GM23338 (cell line): ENCODE results near the gene OR10J4. TPM values are rescaled to one million over a fixed set of nuclear protein-coding genes. Genes with fewer than 3 reads are reported as not detected.

ENCODE experiments used
- ATAC-seq: fragments of 200-7000 bp; cut with Tn5 transposase; 3 replicates; pipeline ENCODE4 v1.9.1; 2020
- DNase-seq: peaks from one replicate; pipeline ENCODE4 v3.0.0-alpha.2; 2015; ENCODE audit warnings: low spot score
- H2AFZ ChIP-seq: fragments of 200-600 bp; sonication (generic); 2 replicates; pipeline ENCODE4 v1.8.0; 2016; ENCODE audit warnings: antibody characterized with exemption, mild to moderate bottlenecking, moderate library complexity
- H3F3A ChIP-seq: fragments of 200-600 bp; sonication (generic); replicated peaks from 2 replicates; pipeline ENCODE4 v1.8.0; 2017; ENCODE audit warnings: antibody characterized with exemption, mixed run types, low read depth
- H3K27ac ChIP-seq: fragments of 200-600 bp; sonication (generic); 2 replicates; pipeline ENCODE4 v1.6.1; 2016; ENCODE audit warnings: low read depth
- H3K27me3 ChIP-seq: fragments of 200-600 bp; sonication (generic); 2 replicates; pipeline ENCODE4 v1.8.0; 2016; ENCODE audit warnings: mild to moderate bottlenecking, mixed run types, moderate library complexity; ENCODE audit not compliant: insufficient read depth
- H3K36me3 ChIP-seq: fragments of 200-600 bp; sonication (generic); 2 replicates; pipeline ENCODE4 v1.8.0; 2016; ENCODE audit warnings: mild to moderate bottlenecking; ENCODE audit not compliant: insufficient read depth
- H3K4me1 ChIP-seq: fragments of 200-600 bp; sonication (generic); 2 replicates; pipeline ENCODE4 v1.8.0; 2016; ENCODE audit warnings: mild to moderate bottlenecking, moderate library complexity; ENCODE audit not compliant: insufficient read depth
- H3K4me2 ChIP-seq: fragments of 200-600 bp; sonication (generic); 2 replicates; pipeline ENCODE4 v1.7.1; 2017; ENCODE audit warnings: mixed run types
- H3K4me3 ChIP-seq: fragments of 200-600 bp; sonication (generic); 2 replicates; pipeline ENCODE4 v1.6.1; 2016; ENCODE audit warnings: mixed run types
- H3K79me2 ChIP-seq: fragments of 200-600 bp; sonication (generic); replicated peaks from 2 replicates; pipeline ENCODE4 v1.8.0; 2017; ENCODE audit warnings: mild to moderate bottlenecking; ENCODE audit not compliant: insufficient read depth
- H3K9me2 ChIP-seq: fragments of 200-600 bp; sonication (generic); 2 replicates; pipeline ENCODE4 v1.8.0; 2017; ENCODE audit not compliant: insufficient read depth
- H4K20me1 ChIP-seq: fragments of 200-600 bp; sonication (generic); replicated peaks from 2 replicates; pipeline ENCODE4 v1.8.0; 2017; ENCODE audit warnings: mild to moderate bottlenecking; ENCODE audit not compliant: insufficient read depth
- H3K27ac Mint-ChIP-seq: 2 replicates; pipeline ENCODE4 v1.8.0; 2020; ENCODE audit warnings: inconsistent platforms, mild to moderate bottlenecking, moderate library complexity, mixed read lengths
- H3K27me3 Mint-ChIP-seq: 3 replicates; pipeline ENCODE4 v1.8.0; 2022; ENCODE audit warnings: low read depth, mild to moderate bottlenecking, moderate library complexity, mixed read lengths, inconsistent platforms; ENCODE audit not compliant: insufficient read depth, poor library complexity
- H3K36me3 Mint-ChIP-seq: 3 replicates; pipeline ENCODE4 v1.8.0; 2021; ENCODE audit warnings: low read depth, mild to moderate bottlenecking, inconsistent platforms, moderate library complexity, mixed read lengths
- H3K4me1 Mint-ChIP-seq: 3 replicates; pipeline ENCODE4 v1.8.0; 2020; ENCODE audit warnings: mild to moderate bottlenecking, inconsistent platforms, mixed read lengths
- H3K4me3 Mint-ChIP-seq: 3 replicates; pipeline ENCODE4 v1.8.0; 2021; ENCODE audit warnings: moderate library complexity, mild to moderate bottlenecking, inconsistent platforms, mixed read lengths
- H3K9me3 Mint-ChIP-seq: 3 replicates; pipeline ENCODE4 v1.8.0; 2020; ENCODE audit warnings: moderate library complexity, mild to moderate bottlenecking, inconsistent platforms, mixed read lengths
- CREB1 ChIP-seq: fragments of 250-450 bp; sonication (Bioruptor Pico); IDR thresholded peaks from 2 replicates; pipeline ENCODE4 v1.5.0; 2020; ENCODE audit warnings: low read depth, mild to moderate bottlenecking, moderate library complexity
- EZH2 ChIP-seq: fragments of 200-600 bp; sonication (generic); IDR thresholded peaks from one replicate; pipeline ENCODE4 v1.8.0; 2017; ENCODE audit warnings: antibody characterized with exemption, mild to moderate bottlenecking, low read depth; ENCODE audit not compliant: unreplicated experiment
- EZH2phosphoT487 ChIP-seq: fragments of 200-600 bp; sonication (generic); IDR thresholded peaks from one replicate; pipeline ENCODE4 v1.8.1; 2018; ENCODE audit warnings: antibody characterized with exemption; ENCODE audit not compliant: unreplicated experiment
- JUNB ChIP-seq: IDR thresholded peaks from one replicate; pipeline ENCODE4 v1.6.1; 2016; ENCODE audit warnings: antibody characterized with exemption; ENCODE audit not compliant: unreplicated experiment
- NANOG ChIP-seq: IDR thresholded peaks from 2 replicates; pipeline ENCODE4 v1.6.1; 2016; ENCODE audit warnings: antibody characterized with exemption, borderline replicate concordance
- POLR2AphosphoS5 ChIP-seq: IDR thresholded peaks from 2 replicates; pipeline ENCODE4 v1.6.1; 2016; ENCODE audit warnings: antibody characterized with exemption, low read depth
- STAT1 ChIP-seq: IDR thresholded peaks from one replicate; pipeline ENCODE4 v1.6.1; 2016; ENCODE audit warnings: antibody characterized with exemption; ENCODE audit not compliant: unreplicated experiment
- ZNF114 ChIP-seq: fragments of 250-450 bp; sonication (Bioruptor Pico); IDR thresholded peaks from 2 replicates; pipeline ENCODE4 v1.5.0; 2020; ENCODE audit warnings: mild to moderate bottlenecking, moderate library complexity
- ZNF331 ChIP-seq: fragments of 250-450 bp; sonication (Bioruptor Pico); IDR thresholded peaks from 2 replicates; pipeline ENCODE4 v1.5.0; 2020; ENCODE audit warnings: low read depth, mild to moderate bottlenecking, moderate library complexity
- polyA plus RNA-seq: library from polyadenylated mRNA; unstranded; fragments of >200 nt; fragmentation: Nextera tagmentation; extraction: Ambion mirVana; gene quantifications from 2 replicates; pipeline ENCODE4 v1.2.1, GENCODE V29; 2016
- total RNA-seq: library from RNA; depleted of rRNA; stranded (reverse); fragments of >200 nt; shearing (Covaris generic); gene quantifications from 2 replicates; pipeline ENCODE4 v1.2.3, GENCODE V29; 2014
- TF ChIP-seq, protein P1 (sequence below): fragments of 250-450 bp; sonication (Bioruptor Pico); IDR thresholded peaks from 2 replicates; pipeline ENCODE4 v1.5.0; 2020; ENCODE audit warnings: mild to moderate bottlenecking, moderate library complexity
- TF ChIP-seq, protein P2 (sequence below): IDR thresholded peaks from one replicate; pipeline ENCODE4 v1.6.1; 2018; ENCODE audit warnings: antibody characterized with exemption; ENCODE audit not compliant: unreplicated experiment
- TF ChIP-seq, protein P3 (sequence below), 2 experiments: fragments of 200-600 bp in 1 of 2; sonication (generic) in 1 of 2; conservative IDR thresholded peaks; 2 replicates each; pipeline versions ENCODE4 v1.5.1 to v1.6.1; 2016 to 2017; ENCODE audit warnings: antibody characterized with exemption in 2 of 2, low read depth in 2 of 2, mild to moderate bottlenecking in 2 of 2, moderate library complexity in 1 of 2
- TF ChIP-seq, protein P4 (sequence below): IDR thresholded peaks from 2 replicates; pipeline ENCODE4 v1.6.1; 2016; ENCODE audit warnings: antibody characterized with exemption

OR10J4 gene
- total and polyA plus RNA-seq, 2 experiments from 2014 or later, result not detected

DNA sequence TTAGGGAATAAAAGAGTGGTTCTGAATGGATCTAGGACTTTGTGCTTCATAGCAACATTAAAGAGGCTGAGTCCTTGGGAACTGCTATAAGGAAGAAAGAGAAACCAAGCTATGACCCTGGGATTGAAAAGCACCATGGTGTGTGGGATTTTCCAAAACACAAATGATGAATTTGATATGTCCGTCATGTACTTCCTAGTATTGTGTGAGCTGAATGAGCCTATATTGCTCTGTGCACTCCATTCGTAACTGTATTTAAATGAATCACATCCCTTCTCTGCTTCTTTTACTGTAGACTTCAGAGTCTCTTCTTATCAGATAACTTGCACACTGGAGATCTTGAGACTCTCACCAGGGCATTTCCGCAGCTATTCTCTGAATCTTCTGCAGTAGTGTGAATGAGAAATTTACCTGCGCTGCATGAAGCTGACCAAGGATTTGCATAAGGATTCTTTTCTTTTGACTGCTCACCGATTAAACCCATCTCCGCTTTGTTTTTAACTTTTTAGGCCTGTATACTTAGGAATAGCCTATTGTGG is 23.1 kb upstream of the OR10J4 start:
- H3K9me3 Mint-ChIP-seq, result peaks cover 9% of the 10 kb centered on the region; the same call in 2 of the 3 replicates
- no peaks in the 10 kb centered on the region for H3K4me1 ChIP-seq
- H3K36me3 ChIP-seq, result no peaks in the 10 kb centered on the region
- H4K20me1 ChIP-seq, result no peaks in the 10 kb centered on the region
- H3K27ac Mint-ChIP-seq, result no peak overlapping the region
- peaks cover 9% of the 10 kb centered on the region; the same call in 1 of the 2 replicates for H3K9me2 ChIP-seq
- no peak overlapping the region; the same call in 1 of the 2 replicates for H2AFZ ChIP-seq
- no peaks in the 10 kb centered on the region for H3K79me2 ChIP-seq
- no peaks in the 10 kb centered on the region for H3F3A ChIP-seq
- ATAC-seq (no peak), DNase-seq (peak; percentile 3)
- TF ChIP-seq, protein P1, sequence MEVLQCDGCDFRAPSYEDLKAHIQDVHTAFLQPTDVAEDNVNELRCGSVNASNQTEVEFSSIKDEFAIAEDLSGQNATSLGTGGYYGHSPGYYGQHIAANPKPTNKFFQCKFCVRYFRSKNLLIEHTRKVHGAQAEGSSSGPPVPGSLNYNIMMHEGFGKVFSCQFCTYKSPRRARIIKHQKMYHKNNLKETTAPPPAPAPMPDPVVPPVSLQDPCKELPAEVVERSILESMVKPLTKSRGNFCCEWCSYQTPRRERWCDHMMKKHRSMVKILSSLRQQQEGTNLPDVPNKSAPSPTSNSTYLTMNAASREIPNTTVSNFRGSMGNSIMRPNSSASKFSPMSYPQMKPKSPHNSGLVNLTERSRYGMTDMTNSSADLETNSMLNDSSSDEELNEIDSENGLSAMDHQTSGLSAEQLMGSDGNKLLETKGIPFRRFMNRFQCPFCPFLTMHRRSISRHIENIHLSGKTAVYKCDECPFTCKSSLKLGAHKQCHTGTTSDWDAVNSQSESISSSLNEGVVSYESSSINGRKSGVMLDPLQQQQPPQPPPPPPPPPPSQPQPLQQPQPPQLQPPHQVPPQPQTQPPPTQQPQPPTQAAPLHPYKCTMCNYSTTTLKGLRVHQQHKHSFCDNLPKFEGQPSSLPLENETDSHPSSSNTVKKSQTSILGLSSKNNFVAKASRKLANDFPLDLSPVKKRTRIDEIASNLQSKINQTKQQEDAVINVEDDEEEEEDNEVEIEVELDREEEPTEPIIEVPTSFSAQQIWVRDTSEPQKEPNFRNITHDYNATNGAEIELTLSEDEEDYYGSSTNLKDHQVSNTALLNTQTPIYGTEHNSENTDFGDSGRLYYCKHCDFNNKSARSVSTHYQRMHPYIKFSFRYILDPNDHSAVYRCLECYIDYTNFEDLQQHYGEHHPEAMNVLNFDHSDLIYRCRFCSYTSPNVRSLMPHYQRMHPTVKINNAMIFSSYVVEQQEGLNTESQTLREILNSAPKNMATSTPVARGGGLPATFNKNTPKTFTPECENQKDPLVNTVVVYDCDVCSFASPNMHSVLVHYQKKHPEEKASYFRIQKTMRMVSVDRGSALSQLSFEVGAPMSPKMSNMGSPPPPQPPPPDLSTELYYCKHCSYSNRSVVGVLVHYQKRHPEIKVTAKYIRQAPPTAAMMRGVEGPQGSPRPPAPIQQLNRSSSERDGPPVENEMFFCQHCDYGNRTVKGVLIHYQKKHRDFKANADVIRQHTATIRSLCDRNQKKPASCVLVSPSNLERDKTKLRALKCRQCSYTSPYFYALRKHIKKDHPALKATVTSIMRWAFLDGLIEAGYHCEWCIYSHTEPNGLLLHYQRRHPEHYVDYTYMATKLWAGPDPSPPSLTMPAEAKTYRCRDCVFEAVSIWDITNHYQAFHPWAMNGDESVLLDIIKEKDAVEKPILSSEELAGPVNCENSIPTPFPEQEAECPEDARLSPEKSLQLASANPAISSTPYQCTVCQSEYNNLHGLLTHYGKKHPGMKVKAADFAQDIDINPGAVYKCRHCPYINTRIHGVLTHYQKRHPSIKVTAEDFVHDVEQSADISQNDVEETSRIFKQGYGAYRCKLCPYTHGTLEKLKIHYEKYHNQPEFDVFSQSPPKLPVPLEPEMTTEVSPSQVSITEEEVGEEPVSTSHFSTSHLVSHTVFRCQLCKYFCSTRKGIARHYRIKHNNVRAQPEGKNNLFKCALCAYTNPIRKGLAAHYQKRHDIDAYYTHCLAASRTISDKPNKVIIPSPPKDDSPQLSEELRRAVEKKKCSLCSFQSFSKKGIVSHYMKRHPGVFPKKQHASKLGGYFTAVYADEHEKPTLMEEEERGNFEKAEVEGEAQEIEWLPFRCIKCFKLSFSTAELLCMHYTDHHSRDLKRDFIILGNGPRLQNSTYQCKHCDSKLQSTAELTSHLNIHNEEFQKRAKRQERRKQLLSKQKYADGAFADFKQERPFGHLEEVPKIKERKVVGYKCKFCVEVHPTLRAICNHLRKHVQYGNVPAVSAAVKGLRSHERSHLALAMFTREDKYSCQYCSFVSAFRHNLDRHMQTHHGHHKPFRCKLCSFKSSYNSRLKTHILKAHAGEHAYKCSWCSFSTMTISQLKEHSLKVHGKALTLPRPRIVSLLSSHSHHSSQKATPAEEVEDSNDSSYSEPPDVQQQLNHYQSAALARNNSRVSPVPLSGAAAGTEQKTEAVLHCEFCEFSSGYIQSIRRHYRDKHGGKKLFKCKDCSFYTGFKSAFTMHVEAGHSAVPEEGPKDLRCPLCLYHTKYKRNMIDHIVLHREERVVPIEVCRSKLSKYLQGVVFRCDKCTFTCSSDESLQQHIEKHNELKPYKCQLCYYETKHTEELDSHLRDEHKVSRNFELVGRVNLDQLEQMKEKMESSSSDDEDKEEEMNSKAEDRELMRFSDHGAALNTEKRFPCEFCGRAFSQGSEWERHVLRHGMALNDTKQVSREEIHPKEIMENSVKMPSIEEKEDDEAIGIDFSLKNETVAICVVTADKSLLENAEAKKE (CRISPR knock-in tag), result no peak
- TF ChIP-seq EZH2phosphoT487, result no peak
- TF ChIP-seq, protein P2, sequence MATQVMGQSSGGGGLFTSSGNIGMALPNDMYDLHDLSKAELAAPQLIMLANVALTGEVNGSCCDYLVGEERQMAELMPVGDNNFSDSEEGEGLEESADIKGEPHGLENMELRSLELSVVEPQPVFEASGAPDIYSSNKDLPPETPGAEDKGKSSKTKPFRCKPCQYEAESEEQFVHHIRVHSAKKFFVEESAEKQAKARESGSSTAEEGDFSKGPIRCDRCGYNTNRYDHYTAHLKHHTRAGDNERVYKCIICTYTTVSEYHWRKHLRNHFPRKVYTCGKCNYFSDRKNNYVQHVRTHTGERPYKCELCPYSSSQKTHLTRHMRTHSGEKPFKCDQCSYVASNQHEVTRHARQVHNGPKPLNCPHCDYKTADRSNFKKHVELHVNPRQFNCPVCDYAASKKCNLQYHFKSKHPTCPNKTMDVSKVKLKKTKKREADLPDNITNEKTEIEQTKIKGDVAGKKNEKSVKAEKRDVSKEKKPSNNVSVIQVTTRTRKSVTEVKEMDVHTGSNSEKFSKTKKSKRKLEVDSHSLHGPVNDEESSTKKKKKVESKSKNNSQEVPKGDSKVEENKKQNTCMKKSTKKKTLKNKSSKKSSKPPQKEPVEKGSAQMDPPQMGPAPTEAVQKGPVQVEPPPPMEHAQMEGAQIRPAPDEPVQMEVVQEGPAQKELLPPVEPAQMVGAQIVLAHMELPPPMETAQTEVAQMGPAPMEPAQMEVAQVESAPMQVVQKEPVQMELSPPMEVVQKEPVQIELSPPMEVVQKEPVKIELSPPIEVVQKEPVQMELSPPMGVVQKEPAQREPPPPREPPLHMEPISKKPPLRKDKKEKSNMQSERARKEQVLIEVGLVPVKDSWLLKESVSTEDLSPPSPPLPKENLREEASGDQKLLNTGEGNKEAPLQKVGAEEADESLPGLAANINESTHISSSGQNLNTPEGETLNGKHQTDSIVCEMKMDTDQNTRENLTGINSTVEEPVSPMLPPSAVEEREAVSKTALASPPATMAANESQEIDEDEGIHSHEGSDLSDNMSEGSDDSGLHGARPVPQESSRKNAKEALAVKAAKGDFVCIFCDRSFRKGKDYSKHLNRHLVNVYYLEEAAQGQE, result no peak
- TF ChIP-seq, protein P3, sequence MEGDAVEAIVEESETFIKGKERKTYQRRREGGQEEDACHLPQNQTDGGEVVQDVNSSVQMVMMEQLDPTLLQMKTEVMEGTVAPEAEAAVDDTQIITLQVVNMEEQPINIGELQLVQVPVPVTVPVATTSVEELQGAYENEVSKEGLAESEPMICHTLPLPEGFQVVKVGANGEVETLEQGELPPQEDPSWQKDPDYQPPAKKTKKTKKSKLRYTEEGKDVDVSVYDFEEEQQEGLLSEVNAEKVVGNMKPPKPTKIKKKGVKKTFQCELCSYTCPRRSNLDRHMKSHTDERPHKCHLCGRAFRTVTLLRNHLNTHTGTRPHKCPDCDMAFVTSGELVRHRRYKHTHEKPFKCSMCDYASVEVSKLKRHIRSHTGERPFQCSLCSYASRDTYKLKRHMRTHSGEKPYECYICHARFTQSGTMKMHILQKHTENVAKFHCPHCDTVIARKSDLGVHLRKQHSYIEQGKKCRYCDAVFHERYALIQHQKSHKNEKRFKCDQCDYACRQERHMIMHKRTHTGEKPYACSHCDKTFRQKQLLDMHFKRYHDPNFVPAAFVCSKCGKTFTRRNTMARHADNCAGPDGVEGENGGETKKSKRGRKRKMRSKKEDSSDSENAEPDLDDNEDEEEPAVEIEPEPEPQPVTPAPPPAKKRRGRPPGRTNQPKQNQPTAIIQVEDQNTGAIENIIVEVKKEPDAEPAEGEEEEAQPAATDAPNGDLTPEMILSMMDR (conservative IDR thresholded peaks at IDR 0.05; ENCODE audit: low read depth in 2 of 2), result no peak
- no peak for TF ChIP-seq NANOG
- TF ChIP-seq JUNB, result no peak
- TF ChIP-seq ZNF331, result no peak
- no peak for TF ChIP-seq CREB1 (CRISPR knock-in tag)
- TF ChIP-seq EZH2, result no peak
- no peak for TF ChIP-seq POLR2AphosphoS5
- TF ChIP-seq, protein P4, sequence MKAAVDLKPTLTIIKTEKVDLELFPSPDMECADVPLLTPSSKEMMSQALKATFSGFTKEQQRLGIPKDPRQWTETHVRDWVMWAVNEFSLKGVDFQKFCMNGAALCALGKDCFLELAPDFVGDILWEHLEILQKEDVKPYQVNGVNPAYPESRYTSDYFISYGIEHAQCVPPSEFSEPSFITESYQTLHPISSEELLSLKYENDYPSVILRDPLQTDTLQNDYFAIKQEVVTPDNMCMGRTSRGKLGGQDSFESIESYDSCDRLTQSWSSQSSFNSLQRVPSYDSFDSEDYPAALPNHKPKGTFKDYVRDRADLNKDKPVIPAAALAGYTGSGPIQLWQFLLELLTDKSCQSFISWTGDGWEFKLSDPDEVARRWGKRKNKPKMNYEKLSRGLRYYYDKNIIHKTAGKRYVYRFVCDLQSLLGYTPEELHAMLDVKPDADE, result no peak
- TF ChIP-seq ZNF114 (CRISPR knock-in tag), result no peak
- no peak for TF ChIP-seq STAT1
- H3K36me3 Mint-ChIP-seq, result no peaks in the 10 kb centered on the region
- H3K27me3 ChIP-seq, result no peaks in the 10 kb centered on the region
- H3K4me1 Mint-ChIP-seq, result no peaks in the 10 kb centered on the region
- H3K27ac ChIP-seq, result no peak overlapping the region
- H3K4me3 Mint-ChIP-seq, result no peak overlapping the region
- H3K4me2 ChIP-seq, result 0 out of 2 replicates have a peak overlapping the region, but pooled peaks have one; percentile 17
- no peak overlapping the region for H3K4me3 ChIP-seq
- H3K27me3 Mint-ChIP-seq, result no peaks in the 10 kb centered on the region
